GM12878 (cell line): ENCODE measurements around the gene KIFC3.

Experiments
- NR2C1 ChIP-seq: fragments of 450-650 bp; IDR thresholded peaks from 2 replicates; pipeline ENCODE4 v1.6.1; 2017; ENCODE audit warnings: antibody characterized with exemption, mild to moderate bottlenecking, moderate library complexity
- POLR2AphosphoS5 ChIP-seq: IDR thresholded peaks from 2 replicates; pipeline ENCODE4 v1.6.1; 2011; ENCODE audit warnings: mild to moderate bottlenecking, low read length, inconsistent platforms
- REST ChIP-seq: IDR thresholded peaks from 2 replicates; pipeline ENCODE4 v1.6.1; 2012; ENCODE audit warnings: mild to moderate bottlenecking, low read depth, low read length
- SMC3 ChIP-seq: IDR thresholded peaks from 2 replicates; pipeline ENCODE4 v1.6.1; 2011; ENCODE audit warnings: low read length, improper control_type of control experiment, borderline replicate concordance
- SP1 ChIP-seq: IDR thresholded peaks from one replicate; pipeline ENCODE4 v1.6.1; 2011; ENCODE audit warnings: low read depth, low read length
- TCF7 ChIP-seq: IDR thresholded peaks from 2 replicates; pipeline ENCODE4 v1.6.1; 2014; ENCODE audit warnings: antibody characterized with exemption, borderline replicate concordance
- ZNF217 ChIP-seq: fragments of 450-650 bp; IDR thresholded peaks from 2 replicates; pipeline ENCODE4 v1.6.1; 2017; ENCODE audit warnings: antibody characterized with exemption, mild to moderate bottlenecking

GRCh38 chr16:57798953-57799599 is 3.2 kb downstream of the KIFC3 start:
- no peak for TF ChIP-seq NR2C1
- no peak for TF ChIP-seq SMC3
- TF ChIP-seq REST: no peak
- TF ChIP-seq SP1: no peak
- TF ChIP-seq POLR2AphosphoS5: no peak
- TF ChIP-seq TCF7: no peak
- no peak for TF ChIP-seq ZNF217
